HTERT RPE-1 (cell line): ENCODE data around the gene SERPINI2.
"Not testable (repeated sequence)": the region's sequence is repeated elsewhere in the genome, so short reads cannot be mapped to it uniquely, and the experiment has no call there.

Experiments
- in situ Hi-C: fragments of 300-500 bp; cut with MboI; formaldehyde crosslinking; loops from 4 replicates; pipeline ENCODE4 v1.14.3; 2020; ENCODE audit warnings: low sequenced_read_pairs

The SERPINI2 gene

DNA sequence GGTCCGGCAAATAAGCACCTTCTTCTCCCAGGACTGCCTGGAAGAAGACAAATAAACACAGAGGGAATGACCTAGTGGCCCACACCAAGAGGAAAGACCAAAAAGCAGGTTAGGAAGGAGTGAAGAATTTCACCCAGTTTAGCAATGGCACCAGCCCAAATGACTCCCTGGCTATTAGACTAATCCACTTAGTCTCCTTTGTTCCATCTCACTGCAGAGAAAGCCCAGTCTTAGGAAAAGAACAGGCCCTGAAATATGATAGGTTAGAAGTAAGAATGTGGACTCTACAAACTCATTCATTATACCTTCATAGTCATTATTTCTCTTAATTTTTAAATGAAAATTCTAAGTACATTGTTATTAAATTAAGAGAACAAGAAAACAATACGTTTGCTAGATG lies 23.2 kb downstream of the SERPINI2 start:
- in situ Hi-C loops: no loop called here

DNA sequence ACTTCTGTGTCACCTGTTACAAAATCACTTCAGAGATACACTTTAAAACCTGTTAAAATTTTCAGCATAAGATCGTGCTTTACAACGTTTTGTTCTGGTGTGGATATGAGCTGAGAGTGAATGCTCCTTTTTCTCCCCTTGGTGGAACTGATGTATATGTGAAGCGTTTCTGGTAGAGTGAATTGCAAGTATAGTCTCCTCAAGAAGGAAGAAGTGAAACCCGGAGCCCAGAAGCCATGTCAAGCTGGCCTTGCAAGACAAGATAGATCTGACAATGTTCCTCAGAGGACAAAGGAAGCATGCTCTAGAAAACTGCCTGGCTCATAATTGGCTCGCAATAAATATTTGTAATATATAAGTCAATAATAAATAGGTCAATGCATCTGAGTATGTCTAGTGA lies 23.6 kb downstream of the SERPINI2 start:
- in situ Hi-C loops: no loop called here

DNA sequence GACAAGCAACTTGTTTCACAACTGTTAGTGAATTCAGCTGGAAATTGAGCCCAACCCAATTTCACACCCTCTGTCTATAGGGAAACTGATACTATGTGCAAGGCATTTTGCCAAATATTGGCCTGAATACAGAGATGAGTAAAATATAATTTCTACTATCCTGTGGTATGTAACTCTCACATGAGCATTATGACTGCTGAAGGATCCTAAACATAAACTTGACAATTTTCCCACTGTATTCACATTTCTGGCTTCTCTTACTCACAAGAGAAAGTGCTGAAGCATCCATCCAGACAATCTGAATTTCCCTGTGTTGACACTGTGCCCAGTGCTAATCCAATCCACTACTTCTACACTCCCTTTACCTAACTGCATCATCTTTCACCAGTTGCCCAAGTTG lies 28.4 kb downstream of the SERPINI2 start:
- in situ Hi-C loops: no loop called here

DNA sequence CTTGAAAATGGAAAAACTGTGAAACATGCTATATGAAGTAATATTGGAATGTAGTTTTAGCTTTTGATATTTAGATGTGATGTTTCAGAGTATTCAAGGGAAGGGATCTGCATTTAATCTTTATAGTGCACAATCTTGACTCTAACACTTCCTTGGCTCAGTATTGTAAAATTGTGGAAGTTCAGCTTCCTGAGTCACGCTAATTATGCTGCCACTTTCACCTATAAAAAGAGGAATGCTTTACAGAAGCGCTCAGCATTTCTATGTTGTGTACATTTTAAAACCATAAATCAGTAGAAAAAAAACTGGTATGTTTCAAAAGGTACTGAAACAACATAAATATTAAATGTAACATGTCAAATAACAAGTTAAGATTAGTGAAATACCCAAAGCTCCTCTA lies 32.6 kb downstream of the SERPINI2 start:
- in situ Hi-C loops: no loop called here

GRCh38 chr3:167437428-167438139 lies 36.3 kb downstream of the SERPINI2 start:
- in situ Hi-C loops: no loop called here

DNA sequence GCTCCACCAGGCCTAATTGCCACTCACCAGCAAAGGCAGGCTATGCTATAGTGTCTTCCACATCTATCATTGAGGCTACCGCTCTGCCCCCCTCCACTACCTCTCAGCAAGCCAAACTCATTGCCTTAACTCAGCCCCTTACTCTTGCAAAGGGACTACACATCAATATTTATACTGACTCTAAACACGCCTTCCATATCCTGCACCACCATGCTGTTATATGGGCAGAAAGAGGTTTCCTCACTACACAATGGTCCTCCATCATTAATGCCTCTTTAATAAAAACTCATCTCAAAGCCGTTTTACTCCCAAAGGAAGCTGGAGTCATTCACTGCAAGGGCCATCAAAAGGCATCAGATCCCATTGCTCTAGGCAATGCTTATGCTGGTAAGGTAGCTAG lies 46.9 kb downstream of the SERPINI2 start:
- in situ Hi-C loops: not testable (repeated sequence)

GRCh38 chr3:167422396-167422795 lies 51.4 kb downstream of the SERPINI2 start:
- in situ Hi-C loops: not testable (repeated sequence)

DNA sequence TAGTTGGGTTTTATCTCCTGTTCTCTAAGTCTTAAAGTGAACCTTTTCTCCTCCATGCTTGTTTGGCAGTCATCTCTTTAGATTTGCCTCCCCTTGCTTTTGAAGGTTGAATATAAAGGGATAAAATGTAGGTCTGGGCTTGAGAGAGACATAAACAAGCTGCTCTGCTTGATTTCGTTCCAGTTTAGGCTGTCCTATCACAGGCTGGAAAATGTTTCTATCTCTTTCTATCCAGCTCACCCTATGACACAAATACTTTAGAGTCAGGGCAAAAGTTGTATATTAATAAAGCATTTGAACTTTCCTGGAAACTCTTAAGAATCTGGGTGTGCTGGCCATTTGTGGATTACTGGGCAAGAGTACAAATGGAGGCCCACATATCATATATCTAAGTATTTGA lies 64.2 kb downstream of the SERPINI2 start:
- in situ Hi-C loops: no loop called here

DNA sequence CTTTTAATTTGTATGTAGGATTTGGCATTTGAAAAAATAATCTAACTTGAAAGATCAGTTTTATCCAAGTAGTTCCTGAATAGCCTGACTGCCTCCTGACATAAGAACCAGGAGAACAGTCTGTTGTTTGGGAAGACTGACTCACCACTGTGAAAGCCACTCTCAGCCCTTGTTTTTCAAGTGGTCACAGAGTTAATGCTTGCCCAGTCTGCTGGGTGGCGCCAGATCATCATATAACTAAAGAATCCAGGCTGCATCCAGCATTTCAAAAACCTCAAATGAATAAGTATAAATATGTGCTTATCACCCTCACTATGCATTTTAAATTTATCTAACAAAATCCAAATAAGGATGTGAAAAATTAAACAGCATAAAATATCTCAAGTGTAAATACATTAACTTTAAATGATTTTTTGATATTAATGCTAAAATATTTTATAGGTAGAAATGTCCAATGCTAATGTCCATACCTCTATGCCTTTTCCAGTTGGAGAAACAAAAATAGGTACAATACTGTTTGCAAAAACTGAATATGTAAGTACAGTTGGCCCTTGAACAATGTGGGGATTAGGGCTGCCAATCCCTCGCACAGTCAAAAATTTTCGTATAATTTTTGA lies 66.9 kb downstream of the SERPINI2 start:
- in situ Hi-C loops: no loop called here

- in situ Hi-C loops: no loop called here
Measured at GRCh38 chr3:167397826-167398225, 76.0 kb downstream of the SERPINI2 start.

DNA sequence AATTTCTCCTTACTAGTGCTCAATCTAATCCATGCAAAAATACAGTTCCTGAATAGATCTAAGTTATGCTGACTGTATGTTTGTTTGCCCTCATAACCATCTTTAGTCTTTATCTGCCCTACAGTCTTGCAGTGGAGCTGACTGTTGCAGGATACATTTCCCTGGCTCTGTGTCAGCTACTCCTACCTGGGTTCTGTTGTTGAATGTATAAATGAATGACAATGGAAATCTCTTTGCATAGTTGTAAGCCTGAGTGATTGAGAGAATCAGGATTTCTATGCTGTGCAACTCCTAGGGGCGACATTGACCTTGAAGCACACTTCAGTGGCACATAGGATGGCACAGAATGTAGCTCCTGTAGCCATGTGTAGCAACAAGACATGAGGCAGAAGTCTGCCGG lies 77.8 kb downstream of the SERPINI2 start:
- in situ Hi-C loops: no loop called here

GRCh38 chr3:167394003-167394402 lies 79.8 kb downstream of the SERPINI2 start:
- in situ Hi-C loops: no loop called here
